Tibial nerve (tissue), 4 donors: Measurements from ENCODE around the gene AKT1S1. TPM values are rescaled to one million over a fixed set of nuclear protein-coding genes. Genes with fewer than 3 reads are reported as not detected.
"Not testable (repeated sequence)": the region's sequence is repeated elsewhere in the genome, so short reads cannot be mapped to it uniquely, and the experiment has no call there.

Source experiments
- DNase-seq, 2 donors: peaks; one replicate each; pipeline ENCODE4 v3.0.0-alpha.2; 2019; ENCODE audit warnings: low spot score in 2 of 2
- H3K27ac ChIP-seq, 4 donors: fragments of 200-600 bp; sonication (generic) in 3 of 4; one replicate each; pipeline ENCODE4 v1.5.1; 2017 to 2019; ENCODE audit warnings: mild to moderate bottlenecking in 1 of 4
- H3K27me3 ChIP-seq, 2 donors: fragments of 200-600 bp; sonication (generic) in 1 of 2; one replicate each; pipeline versions ENCODE4 v1.5.1 to v1.6.0; 2017 to 2019
- H3K36me3 ChIP-seq, 3 donors: fragments of 200-600 bp; sonication (generic); one replicate each; pipeline ENCODE4 v1.5.1; 2018 to 2019
- H3K4me1 ChIP-seq, 4 donors: fragments of 200-600 bp; sonication (generic) in 3 of 4; one replicate each; pipeline ENCODE4 v1.5.1; 2017 to 2019
- H3K4me3 ChIP-seq, 4 donors: fragments of 200-600 bp; sonication (generic) in 3 of 4; one replicate each; pipeline ENCODE4 v1.5.1; 2017 to 2019; ENCODE audit warnings: mild to moderate bottlenecking in 1 of 4, moderate library complexity in 1 of 4
- H3K9me3 ChIP-seq, 4 donors: fragments of 200-600 bp; sonication (generic) in 3 of 4; one replicate each; pipeline ENCODE4 v1.5.1; 2017 to 2019
- CTCF ChIP-seq, 5 experiments: fragments of 200-600 bp in 3 of 5; fragments of 450-650 bp in 2 of 5; sonication (generic) in 3 of 5; IDR thresholded peaks; one replicate each; pipeline ENCODE4 v1.5.1; 2016 to 2019; ENCODE audit warnings: antibody characterized with exemption in 5 of 5, mild to moderate bottlenecking in 3 of 5, moderate library complexity in 2 of 5
- EP300 ChIP-seq, 2 donors: sonication (generic); formaldehyde crosslinking; IDR thresholded peaks; one replicate each; pipeline ENCODE4 v1.6.1; 2017; ENCODE audit warnings: antibody characterized with exemption in 2 of 2, mild to moderate bottlenecking in 1 of 2
- POLR2A ChIP-seq, 2 donors: fragments of 450-650 bp; IDR thresholded peaks; one replicate each; pipeline ENCODE4 v1.6.1; 2017; ENCODE audit warnings: antibody characterized with exemption in 2 of 2, mild to moderate bottlenecking in 2 of 2, moderate library complexity in 2 of 2
- WGBS, 2 donors: methylation state at CpG; one replicate each; pipeline ENCODE4 v1.1.5; 2018; 5-methylcytosine and 5-hydroxymethylcytosine counted together
- total RNA-seq, 4 donors: library from RNA; depleted of rRNA; stranded (reverse); fragments of >200 nt; gene quantifications; one replicate each; pipeline ENCODE4 v1.1.0, GENCODE V29; 2016

AKT1S1 gene
- total RNA-seq, 4 donors from 2014 or later: 20.6 to 27.4 (median 25.4) TPM

- DNase-seq: no peak
- Histone ChIP-seq H3K27ac (no peak overlapping the region), H3K36me3 (peaks cover 0 to 90% (median 11%) of the 10 kb centered on the region in 3 donors)
Observed at GRCh38 chr19:49829200-49829599, 48.0 kb downstream of the AKT1S1 start.

GRCh38 chr19:49827034-49827433, 50.1 kb downstream of the AKT1S1 start:
- Histone ChIP-seq H3K36me3 (peaks cover 0 to 88% (median 4%) of the 10 kb centered on the region in 3 donors), H3K27me3 (no peaks in the 10 kb centered on the region), H3K27ac (no peak overlapping the region), H3K4me1 (no peaks in the 10 kb centered on the region), H3K4me3 (no peak overlapping the region), H3K9me3 (no peaks in the 10 kb centered on the region)
- 82 to 88% methylated on average over 12 to 13 of the region's 14 CpGs for WGBS, 2 donors
- TF ChIP-seq CTCF (IDR thresholded peaks at IDR 0.05) (no peak), POLR2A (IDR thresholded peaks at IDR 0.05) (no peak), EP300 (IDR thresholded peaks at IDR 0.05) (no peak)
- DNase-seq: no peak

More at GRCh38 chr19:49829200-49829599, 48.0 kb downstream of the AKT1S1 start:
- Histone ChIP-seq H3K4me3 (no peak overlapping the region), H3K4me1 (no peaks in the 10 kb centered on the region), H3K27me3 (no peaks in the 10 kb centered on the region), H3K9me3 (no peaks in the 10 kb centered on the region)
- WGBS, 2 donors: 84 to 87% methylated on average over 6 to 8 of the region's 8 CpGs
- TF ChIP-seq POLR2A (IDR thresholded peaks at IDR 0.05): no peak

- TF ChIP-seq EP300 (IDR thresholded peaks at IDR 0.05): no peak
- TF ChIP-seq CTCF (IDR thresholded peaks at IDR 0.05): no peak
- H3K9me3 ChIP-seq: no peaks in the 10 kb centered on the region
- WGBS, 2 donors: 82 to 91% methylated on average over 6 of the region's 6 CpGs
- no peaks in the 10 kb centered on the region for H3K27me3 ChIP-seq
- DNase-seq: no peak
- no peak overlapping the region for H3K27ac ChIP-seq
- H3K4me3 ChIP-seq: no peak overlapping the region
- H3K36me3 ChIP-seq: peaks cover 0 to 77% (median 0%) of the 10 kb centered on the region in 3 donors
- peaks cover 0 to 7% (median 0%) of the 10 kb centered on the region in 4 donors for H3K4me1 ChIP-seq
Observed at GRCh38 chr19:49824662-49825061, 52.5 kb downstream of the AKT1S1 start.

- DNase-seq: no peak
- Histone ChIP-seq H3K4me3 (no peak overlapping the region), H3K9me3 (no peaks in the 10 kb centered on the region), H3K4me1 (peaks cover 0 to 17% (median 8%) of the 10 kb centered on the region in 4 donors), H3K27me3 (no peaks in the 10 kb centered on the region), H3K36me3 (peaks cover 0 to 65% (median 0%) of the 10 kb centered on the region in 3 donors), H3K27ac (no peak overlapping the region)
- 90 to 93% methylated on average over 12 of the region's 12 CpGs for WGBS, 2 donors
- TF ChIP-seq CTCF (IDR thresholded peaks at IDR 0.05) (no peak), EP300 (IDR thresholded peaks at IDR 0.05) (no peak), POLR2A (IDR thresholded peaks at IDR 0.05) (no peak)
Observed at GRCh38 chr19:49823472-49823871, 53.7 kb downstream of the AKT1S1 start.

GRCh38 chr19:49820125-49820524, 57.0 kb downstream of the AKT1S1 start:
- H3K4me1 ChIP-seq: peaks cover 0 to 27% (median 10%) of the 10 kb centered on the region in 4 donors
- DNase-seq: no peak
- no peaks in the 10 kb centered on the region for H3K27me3 ChIP-seq
- TF ChIP-seq EP300 (IDR thresholded peaks at IDR 0.05): no peak
- no peak for TF ChIP-seq CTCF (IDR thresholded peaks at IDR 0.05)
- no peak for TF ChIP-seq POLR2A (IDR thresholded peaks at IDR 0.05)
- WGBS, 2 donors: 72 to 76% methylated on average over 10 of the region's 10 CpGs
- no peak overlapping the region for H3K27ac ChIP-seq
- no peak overlapping the region for H3K4me3 ChIP-seq
- no peaks in the 10 kb centered on the region for H3K9me3 ChIP-seq
- peaks cover 0 to 39% (median 0%) of the 10 kb centered on the region in 3 donors for H3K36me3 ChIP-seq

GRCh38 chr19:49819452-49820115, 57.6 kb downstream of the AKT1S1 start:
- DNase-seq, H3K27me3 ChIP-seq, H3K9me3 ChIP-seq: not testable (repeated sequence)
- 76 to 79% methylated on average over 7 of the region's 7 CpGs for WGBS, 2 donors
- Histone ChIP-seq H3K27ac (peak overlapping the region in 1 of 4 donors; percentile 100), H3K4me3 (peak overlapping the region in 2 of 4 donors; percentile 74 to 96), H3K36me3 (peaks cover 0 to 36% (median 0%) of the 10 kb centered on the region in 3 donors), H3K4me1 (peaks cover 0 to 27% (median 10%) of the 10 kb centered on the region in 4 donors)
